ENCODE measurements around the gene MEIS2.

The MEIS2 gene

GRCh38 chr15:37134699-37135131 is 34.4 kb upstream of the MEIS2 start:
- Histone ChIP-seq H3K27ac (ENCODE audit: insufficient read depth, low read depth, low read length, poor library complexity, severe bottlenecking) (no peak overlapping the region), H3K27me3 (ENCODE audit: control insufficient read depth, insufficient read depth, low read length, poor library complexity, severe bottlenecking) (no peaks in the 10 kb centered on the region), H3K4me3 (ENCODE audit: insufficient read depth, low read depth, low read length) (no peak overlapping the region), H3K36me3 (ENCODE audit: control insufficient read depth, insufficient read depth, low read length) (no peaks in the 10 kb centered on the region), H3K9me3 (ENCODE audit: control insufficient read depth, low read length) (no peaks in the 10 kb centered on the region), H3K4me1 (ENCODE audit: control insufficient read depth, insufficient read depth, low read length) (peaks cover 8% of the 10 kb centered on the region)
- 27 to 43% methylated on average over 2 of the region's 3 CpGs for WGBS, 2 experiments

GRCh38 chr15:37134244-37134643 is 33.9 kb upstream of the MEIS2 start:
- peaks cover 8% of the 10 kb centered on the region for H3K4me1 ChIP-seq (ENCODE audit: control insufficient read depth, insufficient read depth, low read length)
- H3K27ac ChIP-seq (ENCODE audit: insufficient read depth, low read depth, low read length, poor library complexity, severe bottlenecking), result no peak overlapping the region
- no peaks in the 10 kb centered on the region for H3K9me3 ChIP-seq (ENCODE audit: control insufficient read depth, low read length)
- H3K27me3 ChIP-seq (ENCODE audit: control insufficient read depth, insufficient read depth, low read length, poor library complexity, severe bottlenecking), result no peaks in the 10 kb centered on the region
- H3K36me3 ChIP-seq (ENCODE audit: control insufficient read depth, insufficient read depth, low read length), result no peaks in the 10 kb centered on the region
- 63 to 83% methylated on average over 1 of the region's 1 CpG for WGBS, 2 experiments
- no peak overlapping the region for H3K4me3 ChIP-seq (ENCODE audit: insufficient read depth, low read depth, low read length)

GRCh38 chr15:37133602-37134001 is 33.3 kb upstream of the MEIS2 start:
- no peak overlapping the region for H3K27ac ChIP-seq (ENCODE audit: insufficient read depth, low read depth, low read length, poor library complexity, severe bottlenecking)
- WGBS, 2 experiments, result no CpG with 5 or more reads among the region's 1 CpG
- H3K36me3 ChIP-seq (ENCODE audit: control insufficient read depth, insufficient read depth, low read length), result no peaks in the 10 kb centered on the region

GRCh38 chr15:37132826-37133417 is 32.6 kb upstream of the MEIS2 start:
- Histone ChIP-seq H3K27me3 (ENCODE audit: control insufficient read depth, insufficient read depth, low read length, poor library complexity, severe bottlenecking) (no peaks in the 10 kb centered on the region), H3K27ac (ENCODE audit: insufficient read depth, low read depth, low read length, poor library complexity, severe bottlenecking) (no peak overlapping the region), H3K9me3 (ENCODE audit: control insufficient read depth, low read length) (no peaks in the 10 kb centered on the region), H3K4me3 (ENCODE audit: insufficient read depth, low read depth, low read length) (no peak overlapping the region), H3K36me3 (ENCODE audit: control insufficient read depth, insufficient read depth, low read length) (no peaks in the 10 kb centered on the region), H3K4me1 (ENCODE audit: control insufficient read depth, insufficient read depth, low read length) (peaks cover 8% of the 10 kb centered on the region)
- WGBS, 2 experiments, result no CpG with 5 or more reads among the region's 2 CpGs

More at GRCh38 chr15:37133602-37134001, 33.3 kb upstream of the MEIS2 start:
- Histone ChIP-seq H3K4me3 (ENCODE audit: insufficient read depth, low read depth, low read length) (no peak overlapping the region), H3K4me1 (ENCODE audit: control insufficient read depth, insufficient read depth, low read length) (peaks cover 8% of the 10 kb centered on the region), H3K27me3 (ENCODE audit: control insufficient read depth, insufficient read depth, low read length, poor library complexity, severe bottlenecking) (no peaks in the 10 kb centered on the region), H3K9me3 (ENCODE audit: control insufficient read depth, low read length) (no peaks in the 10 kb centered on the region)

GRCh38 chr15:37131621-37132020 is 31.3 kb upstream of the MEIS2 start:
- Histone ChIP-seq H3K27me3 (ENCODE audit: control insufficient read depth, insufficient read depth, low read length, poor library complexity, severe bottlenecking) (no peaks in the 10 kb centered on the region), H3K36me3 (ENCODE audit: control insufficient read depth, insufficient read depth, low read length) (no peaks in the 10 kb centered on the region), H3K4me1 (ENCODE audit: control insufficient read depth, insufficient read depth, low read length) (peaks cover 8% of the 10 kb centered on the region), H3K9me3 (ENCODE audit: control insufficient read depth, low read length) (no peaks in the 10 kb centered on the region), H3K4me3 (ENCODE audit: insufficient read depth, low read depth, low read length) (no peak overlapping the region), H3K27ac (ENCODE audit: insufficient read depth, low read depth, low read length, poor library complexity, severe bottlenecking) (no peak overlapping the region)
- 83 to 90% methylated on average over 2 of the region's 2 CpGs for WGBS, 2 experiments

DNA sequence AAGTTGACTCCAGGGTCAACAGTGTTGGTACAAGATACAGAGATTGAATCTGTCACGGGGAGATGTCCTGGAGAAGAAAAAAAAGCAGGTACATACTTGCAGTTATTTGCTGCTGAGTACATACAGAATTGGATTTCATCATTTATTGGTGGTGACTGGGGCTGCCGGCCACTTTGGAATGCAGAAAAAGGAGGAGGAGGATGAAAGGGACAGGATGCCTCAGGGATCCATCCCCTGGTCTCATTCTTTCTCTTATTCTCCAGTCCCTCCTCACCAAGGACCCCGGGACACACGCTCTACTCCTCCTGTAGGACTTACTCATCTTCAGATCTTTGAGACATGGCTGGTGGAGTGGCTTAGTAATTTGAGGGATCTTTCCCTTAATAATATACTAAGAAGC is 30.0 kb upstream of the MEIS2 start:
- no peaks in the 10 kb centered on the region for H3K27me3 ChIP-seq (ENCODE audit: control insufficient read depth, insufficient read depth, low read length, poor library complexity, severe bottlenecking)
- H3K4me1 ChIP-seq (ENCODE audit: control insufficient read depth, insufficient read depth, low read length), result peaks cover 8% of the 10 kb centered on the region
- H3K9me3 ChIP-seq (ENCODE audit: control insufficient read depth, low read length), result no peaks in the 10 kb centered on the region
- no peak overlapping the region for H3K27ac ChIP-seq (ENCODE audit: insufficient read depth, low read depth, low read length, poor library complexity, severe bottlenecking)
- no peaks in the 10 kb centered on the region for H3K36me3 ChIP-seq (ENCODE audit: control insufficient read depth, insufficient read depth, low read length)
- no peak overlapping the region for H3K4me3 ChIP-seq (ENCODE audit: insufficient read depth, low read depth, low read length)
- 40 to 71% methylated on average over 3 to 4 of the region's 4 CpGs for WGBS, 2 experiments

DNA sequence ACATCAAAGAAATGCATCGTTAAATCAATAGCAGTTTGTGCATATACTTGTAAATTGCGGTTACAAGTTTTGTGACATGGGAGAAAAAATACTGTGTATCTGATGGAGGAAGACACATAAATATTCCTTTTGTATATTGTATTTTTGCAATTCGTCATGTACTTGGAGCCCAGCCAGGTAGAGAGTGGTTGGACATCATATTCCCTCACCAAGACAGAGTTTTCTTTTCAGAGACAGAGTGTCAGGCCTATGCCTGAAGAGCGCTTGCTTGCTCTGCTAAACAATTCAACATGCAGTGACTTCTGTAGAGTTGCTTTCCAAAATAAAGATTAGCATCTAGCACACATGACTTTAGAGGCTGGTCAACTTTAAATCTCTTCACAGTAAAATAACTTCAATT is 24.8 kb upstream of the MEIS2 start:
- H3K4me3 ChIP-seq (ENCODE audit: insufficient read depth, low read depth, low read length), result no peak overlapping the region
- H3K27me3 ChIP-seq (ENCODE audit: control insufficient read depth, insufficient read depth, low read length, poor library complexity, severe bottlenecking), result no peaks in the 10 kb centered on the region
- no peaks in the 10 kb centered on the region for H3K36me3 ChIP-seq (ENCODE audit: control insufficient read depth, insufficient read depth, low read length)
- no peaks in the 10 kb centered on the region for H3K9me3 ChIP-seq (ENCODE audit: control insufficient read depth, low read length)
- no peak overlapping the region for H3K27ac ChIP-seq (ENCODE audit: insufficient read depth, low read depth, low read length, poor library complexity, severe bottlenecking)
- 86 to 89% methylated on average over 4 of the region's 4 CpGs for WGBS, 2 experiments
- no peaks in the 10 kb centered on the region for H3K4me1 ChIP-seq (ENCODE audit: control insufficient read depth, insufficient read depth, low read length)

DNA sequence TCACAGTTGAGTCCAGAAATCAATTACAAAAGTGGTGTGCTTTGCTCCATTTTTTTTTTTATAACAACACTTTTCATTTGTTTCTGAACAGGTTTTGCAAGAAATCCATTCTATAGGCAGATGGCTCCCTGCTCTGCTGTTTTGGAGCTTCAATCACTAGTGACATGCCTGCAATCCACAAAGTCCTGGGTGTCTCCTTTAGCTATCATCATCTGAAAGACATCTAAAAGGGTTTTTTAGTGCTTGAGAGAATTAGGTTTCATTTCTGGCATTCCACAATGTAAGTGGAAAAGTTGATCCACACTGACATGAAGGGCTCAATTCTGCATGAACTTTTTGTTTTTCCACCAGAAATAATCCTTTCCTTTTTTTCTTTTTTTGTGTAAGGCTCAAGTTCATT is 24.0 kb upstream of the MEIS2 start:
- Histone ChIP-seq H3K36me3 (ENCODE audit: control insufficient read depth, insufficient read depth, low read length) (no peaks in the 10 kb centered on the region), H3K4me3 (ENCODE audit: insufficient read depth, low read depth, low read length) (no peak overlapping the region), H3K27ac (ENCODE audit: insufficient read depth, low read depth, low read length, poor library complexity, severe bottlenecking) (no peak overlapping the region), H3K9me3 (ENCODE audit: control insufficient read depth, low read length) (no peaks in the 10 kb centered on the region), H3K27me3 (ENCODE audit: control insufficient read depth, insufficient read depth, low read length, poor library complexity, severe bottlenecking) (no peaks in the 10 kb centered on the region), H3K4me1 (ENCODE audit: control insufficient read depth, insufficient read depth, low read length) (no peaks in the 10 kb centered on the region)

GRCh38 chr15:37122703-37123102 is 22.4 kb upstream of the MEIS2 start:
- Histone ChIP-seq H3K27me3 (ENCODE audit: control insufficient read depth, insufficient read depth, low read length, poor library complexity, severe bottlenecking) (no peaks in the 10 kb centered on the region), H3K36me3 (ENCODE audit: control insufficient read depth, insufficient read depth, low read length) (no peaks in the 10 kb centered on the region), H3K4me3 (ENCODE audit: insufficient read depth, low read depth, low read length) (no peak overlapping the region), H3K4me1 (ENCODE audit: control insufficient read depth, insufficient read depth, low read length) (no peaks in the 10 kb centered on the region), H3K9me3 (ENCODE audit: control insufficient read depth, low read length) (no peaks in the 10 kb centered on the region), H3K27ac (ENCODE audit: insufficient read depth, low read depth, low read length, poor library complexity, severe bottlenecking) (no peak overlapping the region)
- 85 to 92% methylated on average over 1 of the region's 1 CpG for WGBS, 2 experiments

GRCh38 chr15:37121492-37121891 is 21.1 kb upstream of the MEIS2 start:
- 89 to 100% methylated on average over 1 of the region's 1 CpG for WGBS, 2 experiments
- no peaks in the 10 kb centered on the region for H3K27me3 ChIP-seq (ENCODE audit: control insufficient read depth, insufficient read depth, low read length, poor library complexity, severe bottlenecking)
- H3K27ac ChIP-seq (ENCODE audit: insufficient read depth, low read depth, low read length, poor library complexity, severe bottlenecking), result no peak overlapping the region
- H3K36me3 ChIP-seq (ENCODE audit: control insufficient read depth, insufficient read depth, low read length), result no peaks in the 10 kb centered on the region
- H3K4me1 ChIP-seq (ENCODE audit: control insufficient read depth, insufficient read depth, low read length), result no peaks in the 10 kb centered on the region
- H3K9me3 ChIP-seq (ENCODE audit: control insufficient read depth, low read length), result no peaks in the 10 kb centered on the region
- H3K4me3 ChIP-seq (ENCODE audit: insufficient read depth, low read depth, low read length), result no peak overlapping the region

- Histone ChIP-seq H3K4me3 (ENCODE audit: insufficient read depth, low read depth, low read length) (no peak overlapping the region), H3K27me3 (ENCODE audit: control insufficient read depth, insufficient read depth, low read length, poor library complexity, severe bottlenecking) (peaks cover 18% of the 10 kb centered on the region), H3K9me3 (ENCODE audit: control insufficient read depth, low read length) (no peaks in the 10 kb centered on the region), H3K4me1 (ENCODE audit: control insufficient read depth, insufficient read depth, low read length) (no peaks in the 10 kb centered on the region), H3K36me3 (ENCODE audit: control insufficient read depth, insufficient read depth, low read length) (no peaks in the 10 kb centered on the region), H3K27ac (ENCODE audit: insufficient read depth, low read depth, low read length, poor library complexity, severe bottlenecking) (no peak overlapping the region)
- WGBS, 2 experiments, result 100% methylated on average over 1 of the region's 1 CpG; no CpG with 5 or more reads in 1 of the 2 experiments
Observed at GRCh38 chr15:37117030-37117429, 16.7 kb upstream of the MEIS2 start.

All from ectodermal cell (in vitro differentiated cells).